HEK293 (cell line): Measurements from ENCODE around the gene ENC1.

Experiments
- CTCF ChIA-PET: fragments of 350-600 bp; formaldehyde crosslinking; extraction: SDS; loops from one replicate; lab custom pipeline; 2021; ENCODE audit warnings: antibody characterized with exemption; lab: Yijun Ruan, JAX
- POLR2A ChIA-PET: fragments of 300-600 bp; formaldehyde crosslinking; extraction: SDS; loops from one replicate; lab custom pipeline; 2020; ENCODE audit warnings: antibody characterized with exemption, inconsistent platforms; lab: Yijun Ruan, JAX
- H3K27ac ChIP-seq: fragments of 200-500 bp; sonication (Bioruptor generic); 2 replicates; pipeline ENCODE4 v1.5.1; 2014; ENCODE audit warnings: low read depth, low read length, control low read depth, inconsistent platforms; ENCODE audit errors: extremely low read depth
- H3K36me3 ChIP-seq, 2 experiments: fragments of 200-500 bp in 1 of 2; sonication (Bioruptor generic) in 1 of 2; 1 replicate in 1 of 2; 2 replicates in 1 of 2; pipeline ENCODE4 v1.5.1; 2014 to 2017; ENCODE audit warnings: inconsistent platforms in 2 of 2, low read length in 2 of 2; ENCODE audit not compliant: control insufficient read depth in 2 of 2, insufficient read depth in 1 of 2
- H3K4me1 ChIP-seq: fragments of 200-500 bp; sonication (Bioruptor generic); 2 replicates; pipeline ENCODE4 v1.5.1; 2014; ENCODE audit warnings: mild to moderate bottlenecking, low read length, inconsistent platforms; ENCODE audit not compliant: control insufficient read depth, insufficient read depth
- H3K4me3 ChIP-seq: 2 replicates; pipeline ENCODE4 v1.5.1; 2011; ENCODE audit warnings: low read depth, mild to moderate bottlenecking, control low read depth, low read length, moderate library complexity
- H3K9me3 ChIP-seq: fragments of 200-500 bp; sonication (Bioruptor generic); 2 replicates; pipeline ENCODE4 v1.5.1; 2014; ENCODE audit warnings: low read depth, low read length, inconsistent platforms; ENCODE audit not compliant: control insufficient read depth, insufficient read depth
- KLF8 ChIP-seq: fragments of 450-650 bp; formaldehyde crosslinking; IDR thresholded peaks from 2 replicates; pipeline ENCODE4 v1.5.1; 2016; ENCODE audit warnings: missing biosample characterization, missing genetic modification characterization
- YY2 ChIP-seq: fragments of 450-650 bp; formaldehyde crosslinking; IDR thresholded peaks from 2 replicates; pipeline ENCODE4 v1.5.1; 2016; ENCODE audit warnings: missing biosample characterization, missing genetic modification characterization
- ZBTB48 ChIP-seq: fragments of 450-650 bp; formaldehyde crosslinking; IDR thresholded peaks from 2 replicates; pipeline ENCODE4 v1.5.1; 2016; ENCODE audit warnings: missing biosample characterization, missing genetic modification characterization
- ZBTB7A ChIP-seq: fragments of 450-650 bp; formaldehyde crosslinking; IDR thresholded peaks from 2 replicates; pipeline ENCODE4 v1.5.1; 2016; ENCODE audit warnings: low read depth, missing biosample characterization, missing genetic modification characterization
- ZNF138 ChIP-seq: fragments of 450-650 bp; formaldehyde crosslinking; IDR thresholded peaks from 2 replicates; pipeline ENCODE4 v1.5.1; 2016; ENCODE audit warnings: missing biosample characterization, missing genetic modification characterization, borderline replicate concordance
- ZNF155 ChIP-seq: fragments of 450-650 bp; formaldehyde crosslinking; IDR thresholded peaks from 2 replicates; pipeline ENCODE4 v1.5.1; 2016; ENCODE audit warnings: missing biosample characterization, missing genetic modification characterization
- ZNF202 ChIP-seq: fragments of 450-650 bp; formaldehyde crosslinking; IDR thresholded peaks from 2 replicates; pipeline ENCODE4 v1.5.1; 2016; ENCODE audit warnings: missing biosample characterization, missing genetic modification characterization, borderline replicate concordance
- ZNF221 ChIP-seq: fragments of 450-650 bp; formaldehyde crosslinking; IDR thresholded peaks from 2 replicates; pipeline ENCODE4 v1.5.1; 2017; ENCODE audit warnings: missing biosample characterization, missing genetic modification characterization, borderline replicate concordance
- ZNF239 ChIP-seq: fragments of 450-650 bp; formaldehyde crosslinking; IDR thresholded peaks from 2 replicates; pipeline ENCODE4 v1.5.1; 2016; ENCODE audit warnings: missing biosample characterization, missing genetic modification characterization
- ZNF335 ChIP-seq: fragments of 450-650 bp; formaldehyde crosslinking; conservative IDR thresholded peaks from 2 replicates; pipeline ENCODE4 v1.5.1; 2016; ENCODE audit warnings: missing biosample characterization, missing genetic modification characterization
- ZNF362 ChIP-seq: fragments of 450-650 bp; formaldehyde crosslinking; IDR thresholded peaks from 2 replicates; pipeline ENCODE4 v1.5.1; 2016; ENCODE audit warnings: missing biosample characterization, missing genetic modification characterization
- ZNF423 ChIP-seq: fragments of 450-650 bp; formaldehyde crosslinking; IDR thresholded peaks from 2 replicates; pipeline ENCODE4 v1.5.1; 2016; ENCODE audit warnings: missing biosample characterization, missing genetic modification characterization
- ZNF560 ChIP-seq: fragments of 450-650 bp; formaldehyde crosslinking; IDR thresholded peaks from 2 replicates; pipeline ENCODE4 v1.5.1; 2017; ENCODE audit warnings: missing biosample characterization, missing genetic modification characterization, borderline replicate concordance
- ZNF791 ChIP-seq: fragments of 450-650 bp; formaldehyde crosslinking; IDR thresholded peaks from 2 replicates; pipeline ENCODE4 v1.5.1; 2016; ENCODE audit warnings: missing biosample characterization, missing genetic modification characterization
- TF ChIP-seq, protein P1 (sequence below): fragments of 450-650 bp; formaldehyde crosslinking; conservative IDR thresholded peaks from 2 replicates; pipeline ENCODE4 v1.5.1; 2016; ENCODE audit warnings: low read depth, missing biosample characterization, missing genetic modification characterization
- TF ChIP-seq, protein P2 (sequence below): fragments of 450-650 bp; formaldehyde crosslinking; IDR thresholded peaks from 2 replicates; pipeline ENCODE4 v1.5.1; 2016; ENCODE audit warnings: missing biosample characterization, missing genetic modification characterization, borderline replicate concordance

Gene ENC1

DNA sequence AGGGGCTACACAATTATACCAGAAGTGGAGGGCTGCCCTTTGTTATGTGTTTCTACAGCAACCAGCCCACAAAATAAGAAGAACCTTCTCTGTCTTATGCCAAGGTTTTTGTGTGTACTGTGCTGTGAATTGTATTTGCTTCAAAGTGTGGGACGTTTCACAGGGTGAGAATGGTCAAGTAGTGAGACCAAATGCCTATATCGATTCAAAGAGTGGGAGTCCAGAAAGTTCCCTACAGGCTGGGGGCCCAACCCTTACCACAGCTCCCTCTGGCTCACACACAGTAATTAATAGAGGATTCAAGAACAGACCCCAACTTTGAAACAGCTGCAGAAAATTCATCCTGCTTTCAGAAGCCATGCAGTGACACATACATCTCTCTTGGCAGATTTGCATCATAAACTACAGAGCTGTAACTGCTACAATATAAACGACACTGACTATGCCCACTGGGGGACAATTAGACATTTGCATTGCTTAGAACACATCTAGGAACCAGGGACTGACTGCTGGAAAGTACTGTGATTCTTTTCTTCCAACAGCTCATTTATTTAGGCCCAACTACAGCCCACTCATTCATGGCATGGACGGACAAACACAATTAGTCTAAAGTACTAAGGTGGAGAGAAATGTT, 12.8 kb downstream of the ENC1 start:
- TF ChIP-seq ZBTB48 (tag by site-specific recombination): no peak
- no peak for TF ChIP-seq ZNF221 (tag by site-specific recombination)
- TF ChIP-seq YY2 (tag by site-specific recombination): no peak
- TF ChIP-seq, protein P1, sequence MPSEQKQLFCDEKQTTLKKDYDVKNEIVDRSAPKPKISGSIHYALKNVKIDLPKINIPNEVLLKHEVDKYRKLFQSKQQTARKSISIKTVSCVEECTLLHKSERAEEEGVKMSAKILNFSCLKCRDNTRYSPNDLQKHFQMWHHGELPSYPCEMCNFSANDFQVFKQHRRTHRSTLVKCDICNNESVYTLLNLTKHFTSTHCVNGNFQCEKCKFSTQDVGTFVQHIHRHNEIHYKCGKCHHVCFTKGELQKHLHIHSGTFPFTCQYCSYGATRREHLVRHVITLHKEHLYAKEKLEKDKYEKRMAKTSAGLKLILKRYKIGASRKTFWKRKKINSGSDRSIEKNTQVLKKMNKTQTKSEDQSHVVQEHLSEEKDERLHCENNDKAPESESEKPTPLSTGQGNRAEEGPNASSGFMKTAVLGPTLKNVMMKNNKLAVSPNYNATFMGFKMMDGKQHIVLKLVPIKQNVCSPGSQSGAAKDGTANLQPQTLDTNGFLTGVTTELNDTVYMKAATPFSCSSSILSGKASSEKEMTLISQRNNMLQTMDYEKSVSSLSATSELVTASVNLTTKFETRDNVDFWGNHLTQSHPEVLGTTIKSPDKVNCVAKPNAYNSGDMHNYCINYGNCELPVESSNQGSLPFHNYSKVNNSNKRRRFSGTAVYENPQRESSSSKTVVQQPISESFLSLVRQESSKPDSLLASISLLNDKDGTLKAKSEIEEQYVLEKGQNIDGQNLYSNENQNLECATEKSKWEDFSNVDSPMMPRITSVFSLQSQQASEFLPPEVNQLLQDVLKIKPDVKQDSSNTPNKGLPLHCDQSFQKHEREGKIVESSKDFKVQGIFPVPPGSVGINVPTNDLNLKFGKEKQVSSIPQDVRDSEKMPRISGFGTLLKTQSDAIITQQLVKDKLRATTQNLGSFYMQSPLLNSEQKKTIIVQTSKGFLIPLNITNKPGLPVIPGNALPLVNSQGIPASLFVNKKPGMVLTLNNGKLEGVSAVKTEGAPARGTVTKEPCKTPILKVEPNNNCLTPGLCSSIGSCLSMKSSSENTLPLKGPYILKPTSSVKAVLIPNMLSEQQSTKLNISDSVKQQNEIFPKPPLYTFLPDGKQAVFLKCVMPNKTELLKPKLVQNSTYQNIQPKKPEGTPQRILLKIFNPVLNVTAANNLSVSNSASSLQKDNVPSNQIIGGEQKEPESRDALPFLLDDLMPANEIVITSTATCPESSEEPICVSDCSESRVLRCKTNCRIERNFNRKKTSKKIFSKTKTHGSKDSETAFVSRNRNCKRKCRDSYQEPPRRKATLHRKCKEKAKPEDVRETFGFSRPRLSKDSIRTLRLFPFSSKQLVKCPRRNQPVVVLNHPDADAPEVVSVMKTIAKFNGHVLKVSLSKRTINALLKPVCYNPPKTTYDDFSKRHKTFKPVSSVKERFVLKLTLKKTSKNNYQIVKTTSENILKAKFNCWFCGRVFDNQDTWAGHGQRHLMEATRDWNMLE (tag by site-specific recombination): no peak
- TF ChIP-seq ZBTB7A (tag by site-specific recombination): no peak
- no peak for TF ChIP-seq KLF8 (tag by site-specific recombination)
- no peak for TF ChIP-seq ZNF138 (tag by site-specific recombination)
- no peak for TF ChIP-seq ZNF791 (tag by site-specific recombination)
- no peak for TF ChIP-seq ZNF155 (tag by site-specific recombination)
- TF ChIP-seq ZNF560 (tag by site-specific recombination): no peak
- no peak for TF ChIP-seq ZNF423 (tag by site-specific recombination)
- TF ChIP-seq ZNF335 (tag by site-specific recombination): no peak
- no peak for TF ChIP-seq ZNF362 (tag by site-specific recombination)
- no peak for TF ChIP-seq ZNF202 (tag by site-specific recombination)
- TF ChIP-seq ZNF239 (tag by site-specific recombination): no peak
- TF ChIP-seq, protein P2, sequence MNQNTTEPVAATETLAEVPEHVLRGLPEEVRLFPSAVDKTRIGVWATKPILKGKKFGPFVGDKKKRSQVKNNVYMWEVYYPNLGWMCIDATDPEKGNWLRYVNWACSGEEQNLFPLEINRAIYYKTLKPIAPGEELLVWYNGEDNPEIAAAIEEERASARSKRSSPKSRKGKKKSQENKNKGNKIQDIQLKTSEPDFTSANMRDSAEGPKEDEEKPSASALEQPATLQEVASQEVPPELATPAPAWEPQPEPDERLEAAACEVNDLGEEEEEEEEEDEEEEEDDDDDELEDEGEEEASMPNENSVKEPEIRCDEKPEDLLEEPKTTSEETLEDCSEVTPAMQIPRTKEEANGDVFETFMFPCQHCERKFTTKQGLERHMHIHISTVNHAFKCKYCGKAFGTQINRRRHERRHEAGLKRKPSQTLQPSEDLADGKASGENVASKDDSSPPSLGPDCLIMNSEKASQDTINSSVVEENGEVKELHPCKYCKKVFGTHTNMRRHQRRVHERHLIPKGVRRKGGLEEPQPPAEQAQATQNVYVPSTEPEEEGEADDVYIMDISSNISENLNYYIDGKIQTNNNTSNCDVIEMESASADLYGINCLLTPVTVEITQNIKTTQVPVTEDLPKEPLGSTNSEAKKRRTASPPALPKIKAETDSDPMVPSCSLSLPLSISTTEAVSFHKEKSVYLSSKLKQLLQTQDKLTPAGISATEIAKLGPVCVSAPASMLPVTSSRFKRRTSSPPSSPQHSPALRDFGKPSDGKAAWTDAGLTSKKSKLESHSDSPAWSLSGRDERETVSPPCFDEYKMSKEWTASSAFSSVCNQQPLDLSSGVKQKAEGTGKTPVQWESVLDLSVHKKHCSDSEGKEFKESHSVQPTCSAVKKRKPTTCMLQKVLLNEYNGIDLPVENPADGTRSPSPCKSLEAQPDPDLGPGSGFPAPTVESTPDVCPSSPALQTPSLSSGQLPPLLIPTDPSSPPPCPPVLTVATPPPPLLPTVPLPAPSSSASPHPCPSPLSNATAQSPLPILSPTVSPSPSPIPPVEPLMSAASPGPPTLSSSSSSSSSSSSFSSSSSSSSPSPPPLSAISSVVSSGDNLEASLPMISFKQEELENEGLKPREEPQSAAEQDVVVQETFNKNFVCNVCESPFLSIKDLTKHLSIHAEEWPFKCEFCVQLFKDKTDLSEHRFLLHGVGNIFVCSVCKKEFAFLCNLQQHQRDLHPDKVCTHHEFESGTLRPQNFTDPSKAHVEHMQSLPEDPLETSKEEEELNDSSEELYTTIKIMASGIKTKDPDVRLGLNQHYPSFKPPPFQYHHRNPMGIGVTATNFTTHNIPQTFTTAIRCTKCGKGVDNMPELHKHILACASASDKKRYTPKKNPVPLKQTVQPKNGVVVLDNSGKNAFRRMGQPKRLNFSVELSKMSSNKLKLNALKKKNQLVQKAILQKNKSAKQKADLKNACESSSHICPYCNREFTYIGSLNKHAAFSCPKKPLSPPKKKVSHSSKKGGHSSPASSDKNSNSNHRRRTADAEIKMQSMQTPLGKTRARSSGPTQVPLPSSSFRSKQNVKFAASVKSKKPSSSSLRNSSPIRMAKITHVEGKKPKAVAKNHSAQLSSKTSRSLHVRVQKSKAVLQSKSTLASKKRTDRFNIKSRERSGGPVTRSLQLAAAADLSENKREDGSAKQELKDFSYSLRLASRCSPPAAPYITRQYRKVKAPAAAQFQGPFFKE: no peak
- Histone ChIP-seq H3K4me3 (no peak overlapping the region), H3K4me1 (peaks cover 33% of the 10 kb centered on the region), H3K9me3 (peaks cover 2% of the 10 kb centered on the region; the same call in 1 of the 2 replicates), H3K36me3 (peaks cover 0 to 34% of the 10 kb centered on the region in 2 experiments; a peak in 2 of 3 replicates), H3K27ac (no peak overlapping the region)
- POLR2A ChIA-PET: interaction anchor here (0.9 to 2.6 kb wide), 2 partner anchors 13 kb away, joined by 3 to 20 read pairs; partner anchors contain the start of gene ENC1
- CTCF ChIA-PET: no interaction called here
